CD14-positive monocyte (primary cell): ENCODE data around the gene RFPL4A. TPM values are rescaled to one million over a fixed set of nuclear protein-coding genes. Genes with fewer than 3 reads are reported as not detected.
"Not testable (repeated sequence)": the region's sequence is repeated elsewhere in the genome, so short reads cannot be mapped to it uniquely, and the experiment has no call there.

Experiments used
- DNase-seq, 3 donors: peaks; one replicate each; pipeline ENCODE4 v3.0.0-alpha.2; 2011 to 2022
- H2AFZ ChIP-seq: 2 replicates; pipeline ENCODE4 v1.6.0; 2012; ENCODE audit warnings: mild to moderate bottlenecking, low read depth, low read length, inconsistent platforms; ENCODE audit not compliant: insufficient read depth, poor library complexity, severe bottlenecking
- H3K27ac ChIP-seq, 2 donors: 1 replicate in 1 of 2; 2 replicates in 1 of 2; pipeline ENCODE4 v1.5.1; 2012 to 2013; ENCODE audit warnings: low read length in 2 of 2, control low read depth in 1 of 2, inconsistent platforms in 1 of 2, low read depth in 1 of 2, mild to moderate bottlenecking in 1 of 2
- H3K27me3 ChIP-seq, 2 donors: one replicate each; pipeline versions ENCODE4 v1.6.0 to v1.6.1; 2011 to 2013; ENCODE audit warnings: low read length in 2 of 2; ENCODE audit not compliant: control insufficient read depth in 2 of 2, insufficient read depth in 2 of 2
- H3K36me3 ChIP-seq, 2 donors: replicated peaks in 1 of 2; 1 replicate in 1 of 2; 2 replicates in 1 of 2; pipeline versions ENCODE4 v1.5.1 to v1.6.1; 2012 to 2013; ENCODE audit warnings: low read length in 2 of 2, control low read depth in 1 of 2, inconsistent platforms in 1 of 2, mild to moderate bottlenecking in 1 of 2; ENCODE audit not compliant: insufficient read depth in 2 of 2, control insufficient read depth in 1 of 2
- H3K4me1 ChIP-seq, 2 donors: 1 replicate in 1 of 2; 2 replicates in 1 of 2; pipeline versions ENCODE4 v1.5.1 to v1.6.1; 2012 to 2013; ENCODE audit warnings: low read length in 2 of 2, control low read depth in 1 of 2, inconsistent platforms in 1 of 2, mild to moderate bottlenecking in 1 of 2, moderate library complexity in 1 of 2; ENCODE audit not compliant: insufficient read depth in 2 of 2, control insufficient read depth in 1 of 2
- H3K4me2 ChIP-seq: replicated peaks from 2 replicates; pipeline ENCODE3; 2012; ENCODE audit warnings: low read length, moderate library complexity, mild to moderate bottlenecking; ENCODE audit not compliant: poor library complexity, severe bottlenecking; ENCODE audit errors: extremely low read depth
- H3K4me3 ChIP-seq, 3 experiments: fragments of 200-600 bp in 1 of 3; sonication (generic) in 1 of 3; replicated peaks in 1 of 3; 1 replicate in 2 of 3; 2 replicates in 1 of 3; pipeline ENCODE4 v1.5.1; 2011 to 2013; ENCODE audit warnings: low read length in 3 of 3, mild to moderate bottlenecking in 3 of 3, control low read depth in 2 of 3, low read depth in 2 of 3, inconsistent platforms in 1 of 3, moderate library complexity in 1 of 3
- H3K79me2 ChIP-seq: 2 replicates; pipeline ENCODE4 v1.6.0; 2012; ENCODE audit warnings: mild to moderate bottlenecking, control low read depth, inconsistent platforms, low read length, moderate library complexity; ENCODE audit not compliant: insufficient read depth
- H3K9ac ChIP-seq: 2 replicates; pipeline ENCODE4 v1.6.0; 2017; ENCODE audit warnings: low read length, mild to moderate bottlenecking; ENCODE audit not compliant: insufficient read depth, poor library complexity, severe bottlenecking
- H3K9me3 ChIP-seq, 2 donors: replicated peaks in 1 of 2; 1 replicate in 1 of 2; 2 replicates in 1 of 2; pipeline versions ENCODE4 v1.5.1 to v1.6.1; 2012 to 2013; ENCODE audit warnings: low read length in 2 of 2, control low read depth in 1 of 2; ENCODE audit not compliant: control insufficient read depth in 1 of 2, insufficient read depth in 1 of 2
- H4K20me1 ChIP-seq: 2 replicates; pipeline ENCODE4 v1.6.0; 2012; ENCODE audit warnings: mild to moderate bottlenecking, low read length, control low read depth, moderate library complexity; ENCODE audit not compliant: insufficient read depth
- H3K27ac Mint-ChIP-seq, 7 donors: one replicate each; pipeline ENCODE4 v1.8.0; 2020; ENCODE audit warnings: mild to moderate bottlenecking in 7 of 7, mixed read lengths in 7 of 7, moderate library complexity in 6 of 7, inconsistent platforms in 2 of 7
- H3K27me3 Mint-ChIP-seq, 3 donors: one replicate each; pipeline ENCODE4 v1.8.0; 2021 to 2022; ENCODE audit warnings: low read depth in 3 of 3, mild to moderate bottlenecking in 3 of 3, mixed read lengths in 3 of 3, moderate library complexity in 3 of 3, inconsistent platforms in 1 of 3
- H3K36me3 Mint-ChIP-seq, 2 donors: one replicate each; pipeline ENCODE4 v1.8.0; 2020; ENCODE audit warnings: mixed read lengths in 2 of 2, inconsistent platforms in 1 of 2, mild to moderate bottlenecking in 1 of 2
- H3K4me1 Mint-ChIP-seq: one replicate; pipeline ENCODE4 v1.8.0; 2020; ENCODE audit warnings: mild to moderate bottlenecking, mixed read lengths
- H3K4me3 Mint-ChIP-seq, 2 donors: one replicate each; pipeline ENCODE4 v1.8.0; 2020; ENCODE audit warnings: mild to moderate bottlenecking in 2 of 2, mixed read lengths in 2 of 2, moderate library complexity in 1 of 2
- H3K9me3 Mint-ChIP-seq, 7 donors: one replicate each; pipeline ENCODE4 v1.8.0; 2020 to 2022; ENCODE audit warnings: mixed read lengths in 7 of 7, mild to moderate bottlenecking in 6 of 7, moderate library complexity in 6 of 7, inconsistent platforms in 2 of 7
- WGBS: methylation state at CpG from one replicate; pipeline ENCODE4 v1.1.5; 2013; ENCODE audit warnings: missing lambda C conversion rate; ENCODE audit not compliant: insufficient coverage; 5-methylcytosine and 5-hydroxymethylcytosine counted together
- intact Hi-C, 2 donors: fragments of 100-400 bp; cut with micrococcal nuclease; formaldehyde crosslinking; loops; one replicate each; pipeline versions ENCODE4 v1.15.0 to v1.15.1; 2023
- polyA plus RNA-seq, 3 donors: library from polyadenylated mRNA; depleted of rRNA in 1 of 3; unstranded in 2 of 3; stranded (reverse) in 1 of 3; fragments of 300-500 nt in 2 of 3; fragments of >200 nt in 1 of 3; fragmentation: Illumina TruSeq in 2 of 3; gene quantifications; 1 replicate in 2 of 3; 2 replicates in 1 of 3; pipeline ENCODE4 v1.2.3, GENCODE V29; 2012 to 2021
- TF ChIP-seq, protein P1 (sequence below): fragments of 200-600 bp; IDR thresholded peaks from one replicate; pipeline ENCODE4 v1.8.0; 2022; ENCODE audit warnings: antibody characterized with exemption, mild to moderate bottlenecking

The RFPL4A gene
- polyA plus RNA-seq, 3 donors: 0.33 to 8.4 (median 7.9) TPM

- Mint-ChIP-seq H3K36me3 (no peaks in the 10 kb centered on the region), H3K4me1 (no peaks in the 10 kb centered on the region), H3K27ac (no peak overlapping the region), H3K9me3 (peaks cover 4 to 42% (median 11%) of the 10 kb centered on the region in 7 donors), H3K27me3 (no peaks in the 10 kb centered on the region), H3K4me3 (no peak overlapping the region)
- intact Hi-C loops: no loop called here
- Histone ChIP-seq H3K4me3 (no peak overlapping the region), H2AFZ (no peak overlapping the region), H3K9me3 (peaks cover 3 to 4% of the 10 kb centered on the region in 2 donors), H3K27me3 (no peaks in the 10 kb centered on the region), H3K36me3 (no peaks in the 10 kb centered on the region), H3K9ac (no peak overlapping the region), H3K79me2 (no peaks in the 10 kb centered on the region), H4K20me1 (no peaks in the 10 kb centered on the region), H3K4me2 (no peak overlapping the region), H3K27ac (no peak overlapping the region), H3K4me1 (peaks cover 0 to 5% of the 10 kb centered on the region in 2 donors)
- TF ChIP-seq, protein P1, sequence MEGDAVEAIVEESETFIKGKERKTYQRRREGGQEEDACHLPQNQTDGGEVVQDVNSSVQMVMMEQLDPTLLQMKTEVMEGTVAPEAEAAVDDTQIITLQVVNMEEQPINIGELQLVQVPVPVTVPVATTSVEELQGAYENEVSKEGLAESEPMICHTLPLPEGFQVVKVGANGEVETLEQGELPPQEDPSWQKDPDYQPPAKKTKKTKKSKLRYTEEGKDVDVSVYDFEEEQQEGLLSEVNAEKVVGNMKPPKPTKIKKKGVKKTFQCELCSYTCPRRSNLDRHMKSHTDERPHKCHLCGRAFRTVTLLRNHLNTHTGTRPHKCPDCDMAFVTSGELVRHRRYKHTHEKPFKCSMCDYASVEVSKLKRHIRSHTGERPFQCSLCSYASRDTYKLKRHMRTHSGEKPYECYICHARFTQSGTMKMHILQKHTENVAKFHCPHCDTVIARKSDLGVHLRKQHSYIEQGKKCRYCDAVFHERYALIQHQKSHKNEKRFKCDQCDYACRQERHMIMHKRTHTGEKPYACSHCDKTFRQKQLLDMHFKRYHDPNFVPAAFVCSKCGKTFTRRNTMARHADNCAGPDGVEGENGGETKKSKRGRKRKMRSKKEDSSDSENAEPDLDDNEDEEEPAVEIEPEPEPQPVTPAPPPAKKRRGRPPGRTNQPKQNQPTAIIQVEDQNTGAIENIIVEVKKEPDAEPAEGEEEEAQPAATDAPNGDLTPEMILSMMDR: no peak
- 40% methylated on average over 1 of the region's 3 CpGs for WGBS
- no peak for DNase-seq
Measured at GRCh38 chr19:55753401-55753800, 5.5 kb upstream of the RFPL4A start.

GRCh38 chr19:55756808-55757207, 2.1 kb upstream of the RFPL4A start:
- H3K27me3 Mint-ChIP-seq, H3K36me3 Mint-ChIP-seq, DNase-seq, H3K9ac ChIP-seq, H3K4me1 Mint-ChIP-seq, H3K4me3 Mint-ChIP-seq, H3K79me2 ChIP-seq, H2AFZ ChIP-seq, intact Hi-C loops, H4K20me1 ChIP-seq, H3K27me3 ChIP-seq, H3K4me2 ChIP-seq, H3K27ac Mint-ChIP-seq, H3K4me3 ChIP-seq, H3K36me3 ChIP-seq, H3K27ac ChIP-seq, H3K9me3 ChIP-seq: not testable (repeated sequence)
- 76% methylated on average over 4 of the region's 4 CpGs for WGBS
- peaks cover 0 to 12% of the 10 kb centered on the region in 2 donors for H3K4me1 ChIP-seq
- peaks cover 10 to 33% (median 19%) of the 10 kb centered on the region in 7 donors for H3K9me3 Mint-ChIP-seq
